ENCODE results near the gene TBX19. TPM values are rescaled to one million over a fixed set of nuclear protein-coding genes. Genes with fewer than 3 reads are reported as not detected.

TBX19 gene
- total and polyA plus RNA-seq, 2 experiments from 2014 or later, result 0.57 to 1.9 TPM

- no peak for DNase-seq (ENCODE audit: low spot score)
- Histone ChIP-seq H3K36me3 (replicated peaks; ENCODE audit: insufficient read depth, low read depth) (no peaks in the 10 kb centered on the region), H3K79me2 (no peaks in the 10 kb centered on the region), H3K27me3 (no peaks in the 10 kb centered on the region), H3K4me3 (no peak overlapping the region), H4K20me1 (ENCODE audit: insufficient read depth, poor library complexity, severe bottlenecking) (no peaks in the 10 kb centered on the region), H3K9me3 (ENCODE audit: low read depth) (no peaks in the 10 kb centered on the region), H3K4me1 (ENCODE audit: insufficient read depth) (peaks cover 3% of the 10 kb centered on the region), H3K9me2 (replicated peaks; ENCODE audit: insufficient read depth) (no peaks in the 10 kb centered on the region), H3K27ac (no peak overlapping the region), H3K4me2 (no peak overlapping the region), H2AFZ (no peak overlapping the region)
- TF ChIP-seq EZH2 (IDR thresholded peaks at IDR 0.05; ENCODE audit: borderline replicate concordance) (no peak), EZH2phosphoT487 (IDR thresholded peaks at IDR 0.05; ENCODE audit: low read depth, severe bottlenecking, unreplicated experiment) (no peak), CTCF (IDR thresholded peaks at IDR 0.05; ENCODE audit: poor library complexity) (no peak)
- 86% methylated on average over 4 of the region's 4 CpGs for WGBS (ENCODE audit: low lambda C conversion rate, missing lambda C conversion rate)
Observed at GRCh38 chr1:168344517-168344916, 63.8 kb downstream of the TBX19 start.

- Histone ChIP-seq H3K4me1 (ENCODE audit: insufficient read depth) (peaks cover 3% of the 10 kb centered on the region), H3K79me2 (no peaks in the 10 kb centered on the region), H4K20me1 (ENCODE audit: insufficient read depth, poor library complexity, severe bottlenecking) (no peaks in the 10 kb centered on the region), H2AFZ (no peak overlapping the region), H3K4me3 (no peak overlapping the region), H3K4me2 (no peak overlapping the region), H3K36me3 (replicated peaks; ENCODE audit: insufficient read depth, low read depth) (no peaks in the 10 kb centered on the region), H3K9me2 (replicated peaks; ENCODE audit: insufficient read depth) (no peaks in the 10 kb centered on the region), H3K27me3 (no peaks in the 10 kb centered on the region), H3K9me3 (ENCODE audit: low read depth) (no peaks in the 10 kb centered on the region), H3K27ac (no peak overlapping the region)
- WGBS (ENCODE audit: low lambda C conversion rate, missing lambda C conversion rate), result 35% methylated on average over 1 of the region's 1 CpG
- no peak for DNase-seq (ENCODE audit: low spot score)
- TF ChIP-seq EZH2 (IDR thresholded peaks at IDR 0.05; ENCODE audit: borderline replicate concordance), result no peak
- no peak for TF ChIP-seq EZH2phosphoT487 (IDR thresholded peaks at IDR 0.05; ENCODE audit: low read depth, severe bottlenecking, unreplicated experiment)
- no peak for TF ChIP-seq CTCF (IDR thresholded peaks at IDR 0.05; ENCODE audit: poor library complexity)
Observed at GRCh38 chr1:168345939-168346338, 65.3 kb downstream of the TBX19 start.

- TF ChIP-seq CTCF (IDR thresholded peaks at IDR 0.05; ENCODE audit: poor library complexity) (no peak), EZH2phosphoT487 (IDR thresholded peaks at IDR 0.05; ENCODE audit: low read depth, severe bottlenecking, unreplicated experiment) (no peak), EZH2 (IDR thresholded peaks at IDR 0.05; ENCODE audit: borderline replicate concordance) (no peak)
- H3K4me1 ChIP-seq (ENCODE audit: insufficient read depth), result no peaks in the 10 kb centered on the region
- no peak overlapping the region for H3K27ac ChIP-seq
- 94% methylated on average over 1 of the region's 1 CpG for WGBS (ENCODE audit: low lambda C conversion rate, missing lambda C conversion rate)
- no peaks in the 10 kb centered on the region for H3K9me3 ChIP-seq (ENCODE audit: low read depth)
- no peak overlapping the region for H3K4me2 ChIP-seq
- H3K36me3 ChIP-seq (replicated peaks; ENCODE audit: insufficient read depth, low read depth), result no peaks in the 10 kb centered on the region
- H3K4me3 ChIP-seq, result no peak overlapping the region
- no peak overlapping the region for H2AFZ ChIP-seq
- no peaks in the 10 kb centered on the region for H3K79me2 ChIP-seq
- no peaks in the 10 kb centered on the region for H3K27me3 ChIP-seq
- H3K9me2 ChIP-seq (replicated peaks; ENCODE audit: insufficient read depth), result no peaks in the 10 kb centered on the region
- no peak for DNase-seq (ENCODE audit: low spot score)
- H4K20me1 ChIP-seq (ENCODE audit: insufficient read depth, poor library complexity, severe bottlenecking), result no peaks in the 10 kb centered on the region
Observed at GRCh38 chr1:168347630-168348029, 67.0 kb downstream of the TBX19 start.

Data from hepatocyte (in vitro differentiated cells).